ENCODE measurements around the gene ANXA5.

The ANXA5 gene

GRCh38 chr4:121711263-121712000 is 14.7 kb upstream of the ANXA5 start:
- no peak for DNase-seq

GRCh38 chr4:121709766-121710405 is 13.1 kb upstream of the ANXA5 start:
- no peak for DNase-seq

GRCh38 chr4:121707344-121707743 is 10.6 kb upstream of the ANXA5 start:
- no peak for DNase-seq

- no peak for DNase-seq
These were observed 9.8 kb upstream of the ANXA5 start for GRCh38 chr4:121706595-121707021.

- no peak for DNase-seq
These were observed 8.7 kb upstream of the ANXA5 start for GRCh38 chr4:121705521-121705920.

GRCh38 chr4:121702136-121702535 is 5.4 kb upstream of the ANXA5 start:
- no peak for DNase-seq

- no peak for DNase-seq
These were observed 4.5 kb upstream of the ANXA5 start for GRCh38 chr4:121701263-121701662.

GRCh38 chr4:121698236-121698671 is 1.5 kb upstream of the ANXA5 start:
- no peak for DNase-seq

GRCh38 chr4:121697564-121697963 is 784 bp upstream of the ANXA5 start:
- no peak for DNase-seq

GRCh38 chr4:121696170-121696580 is 605 bp downstream of the ANXA5 start:
- peak; percentile 26 to 28 for DNase-seq

GRCh38 chr4:121693886-121694285 is 2.9 kb downstream of the ANXA5 start:
- DNase-seq, result no peak

GRCh38 chr4:121693450-121693849 is 3.3 kb downstream of the ANXA5 start:
- no peak for DNase-seq

- DNase-seq, result no peak
These were observed 4.5 kb downstream of the ANXA5 start for GRCh38 chr4:121692261-121692660.

- DNase-seq, result no peak
These were observed 6.8 kb downstream of the ANXA5 start for GRCh38 chr4:121690001-121690400.

- no peak for DNase-seq
These were observed 8.1 kb downstream of the ANXA5 start for GRCh38 chr4:121688701-121689100.

- DNase-seq, result no peak
These were observed 8.5 kb downstream of the ANXA5 start for GRCh38 chr4:121688261-121688660.

- DNase-seq, result no peak
These were observed 10.5 kb downstream of the ANXA5 start for GRCh38 chr4:121686255-121686654.

GRCh38 chr4:121685257-121685656 is 11.5 kb downstream of the ANXA5 start:
- no peak for DNase-seq

- DNase-seq, result no peak
These were observed 12.2 kb downstream of the ANXA5 start for GRCh38 chr4:121684561-121684960.

GRCh38 chr4:121684016-121684415 is 12.8 kb downstream of the ANXA5 start:
- DNase-seq, result no peak

GRCh38 chr4:121680571-121680970 is 16.2 kb downstream of the ANXA5 start:
- DNase-seq, result no peak

- DNase-seq, result no peak
These were observed 16.8 kb downstream of the ANXA5 start for GRCh38 chr4:121679951-121680350.

GRCh38 chr4:121679267-121679666 is 17.5 kb downstream of the ANXA5 start:
- DNase-seq, result no peak

- DNase-seq, result no peak
These were observed 19.3 kb downstream of the ANXA5 start for GRCh38 chr4:121677524-121677923.
